Liver (tissue), 9 donors: ENCODE measurements around the gene CMTM8. TPM values are rescaled to one million over a fixed set of nuclear protein-coding genes. Genes with fewer than 3 reads are reported as not detected.

Source experiments
- DNase-seq: peaks from one replicate; pipeline ENCODE4 v3.0.0-alpha.2; 2017; ENCODE audit warnings: low spot score
- H3K27ac ChIP-seq, 2 donors: one replicate each; pipeline ENCODE4 v1.7.0; 2013; ENCODE audit warnings: inconsistent platforms in 2 of 2, low read length in 2 of 2, control low read depth in 1 of 2, low read depth in 1 of 2, mild to moderate bottlenecking in 1 of 2
- H3K27me3 ChIP-seq, 4 donors: one replicate each; pipeline versions ENCODE4 v1.6.1 to v1.7.0; 2013; ENCODE audit warnings: low read length in 3 of 4, inconsistent platforms in 1 of 4, mild to moderate bottlenecking in 1 of 4, moderate library complexity in 1 of 4; ENCODE audit not compliant: control insufficient read depth in 4 of 4, insufficient read depth in 4 of 4
- H3K36me3 ChIP-seq, 4 donors: one replicate each; pipeline versions ENCODE4 v1.6.1 to v1.7.0; 2013; ENCODE audit warnings: low read length in 3 of 4, mild to moderate bottlenecking in 3 of 4, low read depth in 1 of 4, moderate library complexity in 1 of 4; ENCODE audit not compliant: control insufficient read depth in 4 of 4, insufficient read depth in 3 of 4
- H3K4me1 ChIP-seq, 4 donors: one replicate each; pipeline versions ENCODE4 v1.6.1 to v1.7.0; 2013; ENCODE audit warnings: low read length in 3 of 4, mild to moderate bottlenecking in 3 of 4, moderate library complexity in 1 of 4; ENCODE audit not compliant: control insufficient read depth in 4 of 4, insufficient read depth in 4 of 4
- H3K4me3 ChIP-seq, 3 donors: one replicate each; pipeline versions ENCODE4 v1.6.1 to v1.7.0; 2013; ENCODE audit warnings: low read length in 3 of 3, control low read depth in 1 of 3, low read depth in 1 of 3, mild to moderate bottlenecking in 1 of 3
- H3K9ac ChIP-seq, 2 donors: one replicate each; pipeline ENCODE4 v1.7.0; 2013; ENCODE audit warnings: low read length in 2 of 2, mild to moderate bottlenecking in 2 of 2, moderate library complexity in 2 of 2, control low read depth in 1 of 2, low read depth in 1 of 2
- H3K9me3 ChIP-seq, 4 donors: one replicate each; pipeline versions ENCODE4 v1.6.1 to v1.7.0; 2013; ENCODE audit warnings: low read length in 3 of 4; ENCODE audit not compliant: control insufficient read depth in 4 of 4
- ATF3 ChIP-seq: IDR thresholded peaks from 2 replicates; pipeline ENCODE4 v1.6.1; 2016; ENCODE audit warnings: antibody characterized with exemption
- EGR1 ChIP-seq, 2 donors: IDR thresholded peaks; 2 replicates each; pipeline ENCODE4 v1.6.1; 2016 to 2018; ENCODE audit warnings: antibody characterized with exemption in 2 of 2, low read depth in 2 of 2
- FOXA2 ChIP-seq: IDR thresholded peaks from 2 replicates; pipeline ENCODE4 v1.6.1; 2016; ENCODE audit warnings: antibody characterized with exemption
- GABPA ChIP-seq, 2 donors: IDR thresholded peaks in 1 of 2; conservative IDR thresholded peaks in 1 of 2; 2 replicates each; pipeline ENCODE4 v1.6.1; 2016; ENCODE audit warnings: antibody characterized with exemption in 2 of 2, mild to moderate bottlenecking in 1 of 2, moderate library complexity in 1 of 2
- HNF4A ChIP-seq, 2 donors: conservative IDR thresholded peaks; 2 replicates each; pipeline ENCODE4 v1.6.1; 2016; ENCODE audit warnings: antibody characterized with exemption in 2 of 2, mild to moderate bottlenecking in 2 of 2
- HNF4G ChIP-seq: IDR thresholded peaks from 2 replicates; pipeline ENCODE4 v1.6.1; 2016; ENCODE audit warnings: antibody characterized with exemption
- JUND ChIP-seq, 2 donors: IDR thresholded peaks; 2 replicates each; pipeline ENCODE4 v1.6.1; 2016; ENCODE audit warnings: antibody characterized with exemption in 2 of 2
- MAX ChIP-seq: IDR thresholded peaks from 2 replicates; pipeline ENCODE4 v1.6.1; 2016; ENCODE audit warnings: antibody characterized with exemption
- NR2F2 ChIP-seq: IDR thresholded peaks from 2 replicates; pipeline ENCODE4 v1.6.1; 2016; ENCODE audit warnings: antibody characterized with exemption
- RAD21 ChIP-seq, 2 donors: IDR thresholded peaks; 2 replicates each; pipeline ENCODE4 v1.6.1; 2016; ENCODE audit warnings: antibody characterized with exemption in 2 of 2, mild to moderate bottlenecking in 2 of 2
- RXRA ChIP-seq, 2 donors: IDR thresholded peaks; 2 replicates each; pipeline ENCODE4 v1.6.1; 2017 to 2018; ENCODE audit warnings: antibody characterized with exemption in 2 of 2, mild to moderate bottlenecking in 1 of 2
- SP1 ChIP-seq: IDR thresholded peaks from 2 replicates; pipeline ENCODE4 v1.6.1; 2018; ENCODE audit warnings: antibody characterized with exemption, mild to moderate bottlenecking
- TAF1 ChIP-seq: conservative IDR thresholded peaks from 2 replicates; pipeline ENCODE4 v1.6.1; 2016; ENCODE audit warnings: antibody characterized with exemption, mild to moderate bottlenecking
- YY1 ChIP-seq: IDR thresholded peaks from 2 replicates; pipeline ENCODE4 v1.6.1; 2016; ENCODE audit warnings: antibody characterized with exemption, mild to moderate bottlenecking
- WGBS: extraction: QIAGEN DNeasy Blood & Tissue Kit; methylation state at CpG from one replicate; pipeline ENCODE4 v1.1.7; 2013; 5-methylcytosine and 5-hydroxymethylcytosine counted together
- polyA plus RNA-seq, 2 donors: library from polyadenylated mRNA; stranded (reverse) in 1 of 2; unstranded in 1 of 2; fragments of 200-250 nt in 1 of 2; fragments of >200 nt in 1 of 2; fragmentation: Nextera tagmentation in 1 of 2; extraction: Ambion mirVana in 1 of 2; gene quantifications; one replicate each; pipeline versions ENCODE4 v1.2.1 to v1.2.3, GENCODE V29; 2013 to 2015
- total RNA-seq, 2 donors: library from RNA; depleted of rRNA; stranded (reverse); fragments of >200 nt; gene quantifications; one replicate each; pipeline ENCODE4 v1.2.3, GENCODE V29; 2014
- TF ChIP-seq, protein P1 (sequence below): IDR thresholded peaks from 2 replicates; pipeline ENCODE4 v1.6.1; 2016; ENCODE audit warnings: antibody characterized with exemption, mild to moderate bottlenecking
- TF ChIP-seq, protein P2 (sequence below): IDR thresholded peaks from 2 replicates; pipeline ENCODE4 v1.6.1; 2016; ENCODE audit warnings: antibody characterized with exemption
- donor health status: healthy.
- donor health status: healthy.
- donor health status: healthy.
- donor health status: healthy.
- donor health status: healthy.

Gene CMTM8
- total and polyA plus RNA-seq, 4 donors, result 4.3 to 44.6 (median 12.5) TPM

DNA sequence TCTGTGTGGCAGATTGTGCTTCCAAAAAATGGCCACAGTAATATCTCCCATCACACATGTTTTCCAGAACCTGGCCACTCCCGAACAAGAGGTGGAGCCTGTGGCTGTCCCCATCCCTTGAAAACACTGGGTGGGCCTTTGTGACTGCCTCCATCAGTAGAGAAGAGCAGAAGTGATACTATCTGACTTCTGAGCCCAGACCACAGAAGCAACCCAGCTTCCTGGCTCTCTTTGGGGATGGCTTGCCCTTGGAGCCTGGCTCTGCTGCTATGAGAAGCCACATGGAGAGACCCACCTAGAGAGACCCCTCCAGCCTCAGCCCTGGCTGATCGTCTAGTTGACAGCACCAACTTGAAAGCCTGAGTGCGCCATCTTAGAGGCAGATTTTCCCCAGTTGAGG lies 39.8 kb upstream of the CMTM8 start:
- no peak overlapping the region for H3K27ac ChIP-seq
- no peak for DNase-seq
- H3K9me3 ChIP-seq, result no peaks in the 10 kb centered on the region
- H3K4me1 ChIP-seq, result no peaks in the 10 kb centered on the region
- no peaks in the 10 kb centered on the region for H3K36me3 ChIP-seq
- 97% methylated on average over 3 of the region's 3 CpGs for WGBS
- TF ChIP-seq HNF4A (conservative IDR thresholded peaks at IDR 0.05) (no peak), ATF3 (no peak), YY1 (no peak), MAX (no peak)
- no peak overlapping the region for H3K4me3 ChIP-seq
- H3K9ac ChIP-seq, result no peak overlapping the region
- H3K27me3 ChIP-seq, result no peaks in the 10 kb centered on the region

- Histone ChIP-seq H3K9ac (no peak overlapping the region), H3K27ac (no peak overlapping the region), H3K4me1 (no peaks in the 10 kb centered on the region), H3K9me3 (no peaks in the 10 kb centered on the region), H3K36me3 (no peaks in the 10 kb centered on the region), H3K27me3 (no peaks in the 10 kb centered on the region), H3K4me3 (no peak overlapping the region)
- TF ChIP-seq, protein P1, sequence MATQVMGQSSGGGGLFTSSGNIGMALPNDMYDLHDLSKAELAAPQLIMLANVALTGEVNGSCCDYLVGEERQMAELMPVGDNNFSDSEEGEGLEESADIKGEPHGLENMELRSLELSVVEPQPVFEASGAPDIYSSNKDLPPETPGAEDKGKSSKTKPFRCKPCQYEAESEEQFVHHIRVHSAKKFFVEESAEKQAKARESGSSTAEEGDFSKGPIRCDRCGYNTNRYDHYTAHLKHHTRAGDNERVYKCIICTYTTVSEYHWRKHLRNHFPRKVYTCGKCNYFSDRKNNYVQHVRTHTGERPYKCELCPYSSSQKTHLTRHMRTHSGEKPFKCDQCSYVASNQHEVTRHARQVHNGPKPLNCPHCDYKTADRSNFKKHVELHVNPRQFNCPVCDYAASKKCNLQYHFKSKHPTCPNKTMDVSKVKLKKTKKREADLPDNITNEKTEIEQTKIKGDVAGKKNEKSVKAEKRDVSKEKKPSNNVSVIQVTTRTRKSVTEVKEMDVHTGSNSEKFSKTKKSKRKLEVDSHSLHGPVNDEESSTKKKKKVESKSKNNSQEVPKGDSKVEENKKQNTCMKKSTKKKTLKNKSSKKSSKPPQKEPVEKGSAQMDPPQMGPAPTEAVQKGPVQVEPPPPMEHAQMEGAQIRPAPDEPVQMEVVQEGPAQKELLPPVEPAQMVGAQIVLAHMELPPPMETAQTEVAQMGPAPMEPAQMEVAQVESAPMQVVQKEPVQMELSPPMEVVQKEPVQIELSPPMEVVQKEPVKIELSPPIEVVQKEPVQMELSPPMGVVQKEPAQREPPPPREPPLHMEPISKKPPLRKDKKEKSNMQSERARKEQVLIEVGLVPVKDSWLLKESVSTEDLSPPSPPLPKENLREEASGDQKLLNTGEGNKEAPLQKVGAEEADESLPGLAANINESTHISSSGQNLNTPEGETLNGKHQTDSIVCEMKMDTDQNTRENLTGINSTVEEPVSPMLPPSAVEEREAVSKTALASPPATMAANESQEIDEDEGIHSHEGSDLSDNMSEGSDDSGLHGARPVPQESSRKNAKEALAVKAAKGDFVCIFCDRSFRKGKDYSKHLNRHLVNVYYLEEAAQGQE, result no peak
- TF ChIP-seq GABPA (IDR thresholded peaks at IDR 0.05 in 1 of 2, conservative IDR thresholded peaks at IDR 0.05 in 1 of 2) (no peak), MAX (no peak), FOXA2 (no peak), RXRA (IDR thresholded peaks at IDR 0.05) (no peak), SP1 (no peak), HNF4A (conservative IDR thresholded peaks at IDR 0.05) (no peak), TAF1 (no peak), YY1 (no peak), EGR1 (IDR thresholded peaks at IDR 0.05; ENCODE audit: low read depth in 2 of 2) (no peak), NR2F2 (no peak), JUND (IDR thresholded peaks at IDR 0.05) (no peak), ATF3 (no peak), RAD21 (IDR thresholded peaks at IDR 0.05) (no peak), HNF4G (no peak)
- TF ChIP-seq, protein P2, sequence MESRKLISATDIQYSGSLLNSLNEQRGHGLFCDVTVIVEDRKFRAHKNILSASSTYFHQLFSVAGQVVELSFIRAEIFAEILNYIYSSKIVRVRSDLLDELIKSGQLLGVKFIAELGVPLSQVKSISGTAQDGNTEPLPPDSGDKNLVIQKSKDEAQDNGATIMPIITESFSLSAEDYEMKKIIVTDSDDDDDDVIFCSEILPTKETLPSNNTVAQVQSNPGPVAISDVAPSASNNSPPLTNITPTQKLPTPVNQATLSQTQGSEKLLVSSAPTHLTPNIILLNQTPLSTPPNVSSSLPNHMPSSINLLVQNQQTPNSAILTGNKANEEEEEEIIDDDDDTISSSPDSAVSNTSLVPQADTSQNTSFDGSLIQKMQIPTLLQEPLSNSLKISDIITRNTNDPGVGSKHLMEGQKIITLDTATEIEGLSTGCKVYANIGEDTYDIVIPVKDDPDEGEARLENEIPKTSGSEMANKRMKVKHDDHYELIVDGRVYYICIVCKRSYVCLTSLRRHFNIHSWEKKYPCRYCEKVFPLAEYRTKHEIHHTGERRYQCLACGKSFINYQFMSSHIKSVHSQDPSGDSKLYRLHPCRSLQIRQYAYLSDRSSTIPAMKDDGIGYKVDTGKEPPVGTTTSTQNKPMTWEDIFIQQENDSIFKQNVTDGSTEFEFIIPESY, result no peak
- WGBS, result 92% methylated on average over 7 of the region's 7 CpGs
- no peak for DNase-seq
These were observed 38.0 kb upstream of the CMTM8 start for GRCh38 chr3:32200490-32200889.
